ENCODE data around the gene BCAS1.

GRCh38 chr20:54078296-54078984 is 8.0 kb upstream of the BCAS1 start:
- no peak for TF ChIP-seq SUZ12 (IDR thresholded peaks at IDR 0.05; ENCODE audit: extremely low read depth, insufficient read depth, insufficient read length)
- TF ChIP-seq ZNF274 (IDR thresholded peaks at IDR 0.05; ENCODE audit: low read depth, low read length) = no peak
- TF ChIP-seq YY1 (IDR thresholded peaks at IDR 0.05; ENCODE audit: insufficient read depth, insufficient read length) = no peak

Data from NT2/D1 (cell line).